ENCODE data around the gene SLC25A47. TPM values are rescaled to one million over a fixed set of nuclear protein-coding genes. Genes with fewer than 3 reads are reported as not detected.

The SLC25A47 gene
- total and polyA plus RNA-seq, 9 of the 15 experiments (the other 6 are each of a cell fraction or from before 2014, with no cell fraction given), result 0.09 to 0.23 (median 0.22) TPM; not detected in 6

DNA sequence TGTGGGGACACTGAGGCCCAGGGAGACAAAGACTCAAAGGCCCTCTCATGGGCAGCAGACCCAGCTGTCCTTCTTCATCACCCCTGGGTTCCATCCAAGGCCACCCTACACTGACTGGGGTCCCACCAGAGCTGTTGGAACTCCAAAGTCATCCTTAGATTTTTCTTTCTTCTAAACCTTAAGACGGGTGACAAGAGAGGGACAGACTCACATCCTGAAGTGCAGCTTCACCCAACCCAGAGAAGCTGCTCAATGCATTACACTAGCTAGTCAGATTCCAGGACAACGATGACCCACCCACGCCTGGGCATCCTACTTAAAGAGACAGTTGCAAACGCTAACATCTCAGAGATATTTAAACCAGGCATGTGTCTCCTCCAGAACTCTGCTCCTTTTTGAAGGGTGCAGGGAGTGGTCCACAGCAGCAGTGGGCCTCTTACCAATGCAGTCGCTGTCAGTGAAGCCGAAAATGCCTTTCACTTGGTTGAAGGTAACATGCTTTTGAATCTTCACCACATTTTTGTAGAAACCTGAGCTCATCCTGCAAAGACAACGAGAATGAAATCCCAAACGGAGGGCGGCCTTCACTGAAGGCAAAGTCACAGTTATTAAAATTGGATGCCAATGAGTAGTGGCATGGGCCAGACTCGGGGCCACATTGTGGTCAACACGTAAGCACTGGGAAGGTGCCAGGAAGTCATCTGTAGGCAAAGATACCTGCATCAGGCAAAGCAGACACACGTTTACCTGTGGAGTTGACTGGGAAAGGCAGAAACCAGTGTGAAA is 23.4 kb downstream of the SLC25A47 start:
- no peak overlapping the region for H3K4me3 ChIP-seq
- H3K79me2 ChIP-seq (ENCODE audit: control insufficient read depth, insufficient read depth, low read length), result no peaks in the 10 kb centered on the region; the same call in 2 of the 3 replicates
- no peak overlapping the region for H3K9ac ChIP-seq (ENCODE audit: insufficient read depth in 1 of 2, low read depth in 2 of 2, low read length in 2 of 2)
- H2AFZ ChIP-seq (ENCODE audit: low read depth, low read length), result no peak overlapping the region
- ChIA-PET POLR2A (interaction anchor here (0.6 to 4.9 kb wide), 6 partner anchors 9 to 853 kb away, joined by 3 to 39 read pairs (median 3); a partner anchor contains a TSS), CTCF (ENCODE audit: low intra/inter-chr PET ratio) (no interaction called here)
- TF ChIP-seq ETV1 (tag; conservative IDR thresholded peaks at IDR 0.05; ENCODE audit: low read depth) (no peak), CCAR2 (IDR thresholded peaks at IDR 0.05; ENCODE audit: low read depth, low read length) (no peak), U2AF1 (optimal IDR thresholded peaks at IDR 0.05; ENCODE audit: low read depth, low read length) (no peak), EGR1 (conservative IDR thresholded peaks at IDR 0.05) (no peak), ADNP (tag; IDR thresholded peaks at IDR 0.05) (no peak), BRD4 (IDR thresholded peaks at IDR 0.05) (no peak), PHF8 (IDR thresholded peaks at IDR 0.05; ENCODE audit: borderline replicate concordance, low read length) (no peak)
- TF ChIP-seq, protein P1, sequence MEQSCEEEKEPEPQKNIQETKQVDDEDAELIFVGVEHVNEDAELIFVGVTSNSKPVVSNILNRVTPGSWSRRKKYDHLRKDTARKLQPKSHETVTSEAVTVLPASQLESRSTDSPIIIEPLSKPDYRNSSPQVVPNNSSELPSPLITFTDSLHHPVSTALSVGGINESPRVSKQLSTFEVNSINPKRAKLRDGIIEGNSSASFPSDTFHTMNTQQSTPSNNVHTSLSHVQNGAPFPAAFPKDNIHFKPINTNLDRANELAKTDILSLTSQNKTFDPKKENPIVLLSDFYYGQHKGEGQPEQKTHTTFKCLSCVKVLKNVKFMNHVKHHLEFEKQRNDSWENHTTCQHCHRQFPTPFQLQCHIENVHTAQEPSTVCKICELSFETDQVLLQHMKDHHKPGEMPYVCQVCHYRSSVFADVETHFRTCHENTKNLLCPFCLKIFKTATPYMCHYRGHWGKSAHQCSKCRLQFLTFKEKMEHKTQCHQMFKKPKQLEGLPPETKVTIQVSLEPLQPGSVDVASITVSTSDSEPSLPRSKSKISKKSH (CRISPR knock-in tag; IDR thresholded peaks at IDR 0.05), result no peak
- TF ChIP-seq, protein P2, sequence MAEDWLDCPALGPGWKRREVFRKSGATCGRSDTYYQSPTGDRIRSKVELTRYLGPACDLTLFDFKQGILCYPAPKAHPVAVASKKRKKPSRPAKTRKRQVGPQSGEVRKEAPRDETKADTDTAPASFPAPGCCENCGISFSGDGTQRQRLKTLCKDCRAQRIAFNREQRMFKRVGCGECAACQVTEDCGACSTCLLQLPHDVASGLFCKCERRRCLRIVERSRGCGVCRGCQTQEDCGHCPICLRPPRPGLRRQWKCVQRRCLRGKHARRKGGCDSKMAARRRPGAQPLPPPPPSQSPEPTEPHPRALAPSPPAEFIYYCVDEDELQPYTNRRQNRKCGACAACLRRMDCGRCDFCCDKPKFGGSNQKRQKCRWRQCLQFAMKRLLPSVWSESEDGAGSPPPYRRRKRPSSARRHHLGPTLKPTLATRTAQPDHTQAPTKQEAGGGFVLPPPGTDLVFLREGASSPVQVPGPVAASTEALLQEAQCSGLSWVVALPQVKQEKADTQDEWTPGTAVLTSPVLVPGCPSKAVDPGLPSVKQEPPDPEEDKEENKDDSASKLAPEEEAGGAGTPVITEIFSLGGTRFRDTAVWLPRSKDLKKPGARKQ (CRISPR knock-in tag; IDR thresholded peaks at IDR 0.05), result no peak
- no peaks in the 10 kb centered on the region for H3K27me3 ChIP-seq (ENCODE audit: control insufficient read depth in 2 of 2, insufficient read depth in 2 of 2, low read length in 2 of 2)
- FAIRE-seq (no peak), DNase-seq (ENCODE audit: extremely low read depth in 1 of 4, low spot score in 3 of 4) (no peak), ATAC-seq (no peak)
- H3K27ac ChIP-seq (ENCODE audit: extremely low read depth, low read depth, low read length), result no peak overlapping the region
- 94% methylated on average over 10 of the region's 12 CpGs for WGBS (ENCODE audit: insufficient coverage, low coverage, missing lambda C conversion rate)
- no peak overlapping the region for H3K4me2 ChIP-seq (ENCODE audit: insufficient read depth, low read length)
- in situ Hi-C loops (cut with MboI) (no loop called here), intact Hi-C loops (cut with micrococcal nuclease) (no loop called here)
- no peaks in the 10 kb centered on the region for H3K9me1 ChIP-seq (ENCODE audit: control insufficient read depth, insufficient read depth, low read length)
- no peaks in the 10 kb centered on the region for H3K9me3 ChIP-seq (replicated peaks; ENCODE audit: control insufficient read depth, insufficient read depth, low read depth, low read length)
- H3K4me1 ChIP-seq (replicated peaks in 1 of 2; ENCODE audit: control insufficient read depth in 2 of 2, insufficient read depth in 2 of 2, low read length in 2 of 2), result peaks cover 0 to 5% of the 10 kb centered on the region in 2 experiments; a peak in 2 of 5 replicates
- H3K36me3 ChIP-seq (ENCODE audit: control insufficient read depth, insufficient read depth, low read length), result peaks cover 74% of the 10 kb centered on the region
- BruUV-seq (replicated peaks), result no TSS peak
- no peaks in the 10 kb centered on the region; the same call in 1 of the 2 replicates for H4K20me1 ChIP-seq (replicated peaks; ENCODE audit: control insufficient read depth, insufficient read depth, low read length)

Data from K562 (cell line).